Fibroblast of upper back skin (primary cell): Measurements from ENCODE around the gene DES.
"Not testable (repeated sequence)": the region's sequence is repeated elsewhere in the genome, so short reads cannot be mapped to it uniquely, and the experiment has no call there.

ENCODE experiments used
- DNase-seq: peaks from one replicate; pipeline ENCODE4 v3.0.0-alpha.2; 2013

DES gene

DNA sequence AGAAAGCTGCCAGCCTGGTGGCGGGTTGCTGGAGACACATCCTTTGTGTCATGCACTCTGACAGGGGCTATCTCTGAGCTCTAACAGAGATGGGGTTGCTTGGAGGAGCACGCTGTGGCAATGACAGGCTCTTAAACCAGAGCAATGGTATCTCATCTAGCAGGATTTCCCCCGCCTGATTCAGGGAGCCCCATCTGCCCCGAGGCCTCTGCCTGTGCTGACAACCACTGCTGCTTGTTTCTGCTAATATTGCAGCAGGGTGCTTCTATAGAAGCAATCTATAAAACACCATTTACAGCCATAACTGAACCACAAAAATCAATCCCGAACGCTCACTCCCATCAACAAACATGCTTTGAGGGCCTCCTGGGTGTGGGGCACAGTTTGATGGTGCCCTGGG, 17.6 kb upstream of the DES start:
- no peak for DNase-seq

DNA sequence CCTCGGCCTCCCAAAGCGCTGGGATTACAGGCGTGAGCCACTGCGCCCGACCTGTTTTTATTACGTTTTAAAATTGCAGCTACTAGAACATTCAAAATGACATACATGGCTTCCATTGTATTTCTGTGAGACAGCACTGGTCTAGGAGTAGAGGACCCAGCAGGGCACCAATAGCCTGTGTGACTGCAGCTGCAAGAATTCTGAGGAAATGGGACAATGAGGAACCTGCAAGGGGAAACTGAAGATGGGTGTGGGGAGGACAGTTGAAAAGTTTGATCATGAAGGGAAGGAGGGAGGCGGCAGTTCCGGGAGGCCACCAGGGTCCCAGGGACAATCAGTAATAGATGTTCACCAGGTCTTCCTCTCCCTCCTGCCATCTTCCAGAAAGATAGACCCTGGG, 16.6 kb upstream of the DES start:
- no peak for DNase-seq

DNA sequence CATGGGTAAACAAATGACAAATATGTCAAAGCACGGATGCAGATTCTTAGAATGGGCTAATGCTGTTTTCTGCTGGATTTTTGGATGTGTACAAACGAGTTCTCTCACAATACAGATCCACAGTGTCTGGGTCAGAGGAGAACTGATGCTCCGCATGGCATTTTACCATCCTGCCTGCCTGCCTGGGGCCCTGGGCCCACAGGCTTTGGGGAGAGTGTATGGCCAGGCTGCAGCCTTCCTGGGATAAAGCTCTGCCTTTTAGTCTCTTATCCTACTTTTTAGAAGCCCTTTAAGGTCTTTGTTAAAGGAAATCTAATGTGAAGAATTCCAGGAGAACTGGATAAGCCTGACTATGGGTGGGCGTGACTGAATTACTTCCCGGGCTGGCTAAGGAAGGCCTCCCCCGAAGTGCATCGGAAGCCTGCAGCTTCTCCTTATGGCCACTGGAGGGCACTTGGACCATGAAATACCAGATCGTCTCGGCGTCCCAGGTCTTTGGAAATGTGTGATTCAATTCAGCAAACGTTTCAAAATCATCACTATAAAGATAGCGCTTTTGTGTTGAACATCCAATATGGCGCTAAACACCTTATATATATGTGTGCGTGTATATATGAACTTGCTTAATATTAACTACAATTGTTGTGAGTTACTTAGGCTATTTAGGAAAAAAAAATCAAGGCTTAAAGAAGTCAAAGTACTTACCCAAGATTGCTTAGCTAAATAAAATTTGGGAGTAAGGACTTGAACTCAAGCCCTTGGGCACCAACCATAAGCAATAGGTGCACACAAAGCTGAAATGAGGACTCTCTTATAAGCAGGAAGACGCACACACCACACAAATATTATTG, 15.3 kb upstream of the DES start:
- peak; percentile 90 for DNase-seq

DNA sequence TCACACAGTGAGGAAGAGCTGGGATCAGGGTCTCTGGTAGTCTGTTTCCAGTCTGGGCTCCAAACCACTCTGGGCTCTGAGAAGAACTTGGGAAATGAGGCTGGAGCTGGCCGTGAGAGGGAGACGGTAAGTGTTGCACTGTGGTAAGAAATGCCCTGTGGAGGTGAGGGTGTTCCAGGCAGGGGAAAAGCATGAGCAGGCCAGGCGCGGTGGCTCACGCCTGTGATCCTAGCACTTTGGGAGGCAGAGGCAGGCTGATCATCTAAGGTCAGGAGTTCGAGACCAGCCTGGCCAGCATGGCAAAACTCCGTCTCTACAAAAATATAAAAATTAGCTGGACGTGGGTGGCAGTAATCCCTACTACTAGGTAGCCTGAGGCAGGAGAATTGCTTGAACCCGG, 14.3 kb upstream of the DES start:
- no peak for DNase-seq

DNA sequence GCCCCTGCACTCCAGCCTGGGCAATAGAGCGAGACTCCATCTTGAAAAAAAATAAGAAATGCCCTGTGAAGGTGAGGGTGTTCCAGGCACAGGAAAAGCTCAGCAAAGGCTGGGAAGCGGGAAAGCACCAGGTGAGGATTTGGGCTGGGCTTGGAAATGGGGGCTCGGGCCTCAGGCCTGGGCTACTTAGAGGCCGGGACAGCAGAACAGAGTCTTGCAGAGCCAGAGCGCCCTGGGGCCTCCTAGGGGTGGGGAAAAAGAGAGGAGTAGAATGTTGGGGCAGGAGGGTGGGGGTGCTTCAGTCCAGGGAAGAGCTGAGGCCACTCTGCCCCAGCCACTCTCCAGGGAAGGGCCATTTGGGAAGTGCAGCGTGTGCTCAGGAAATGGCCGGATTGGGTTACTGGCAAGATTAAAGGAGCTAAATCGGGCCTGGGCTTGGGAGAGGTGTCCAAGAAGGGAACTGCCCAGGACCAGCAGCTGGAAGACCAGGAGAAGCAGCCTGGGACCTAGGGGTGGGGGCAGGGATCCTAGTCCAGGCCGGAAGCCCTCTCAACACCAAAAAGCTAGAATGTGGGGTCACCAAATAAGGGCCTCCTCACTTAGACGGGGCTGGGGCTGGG, 13.8 kb upstream of the DES start:
- no peak for DNase-seq

DNA sequence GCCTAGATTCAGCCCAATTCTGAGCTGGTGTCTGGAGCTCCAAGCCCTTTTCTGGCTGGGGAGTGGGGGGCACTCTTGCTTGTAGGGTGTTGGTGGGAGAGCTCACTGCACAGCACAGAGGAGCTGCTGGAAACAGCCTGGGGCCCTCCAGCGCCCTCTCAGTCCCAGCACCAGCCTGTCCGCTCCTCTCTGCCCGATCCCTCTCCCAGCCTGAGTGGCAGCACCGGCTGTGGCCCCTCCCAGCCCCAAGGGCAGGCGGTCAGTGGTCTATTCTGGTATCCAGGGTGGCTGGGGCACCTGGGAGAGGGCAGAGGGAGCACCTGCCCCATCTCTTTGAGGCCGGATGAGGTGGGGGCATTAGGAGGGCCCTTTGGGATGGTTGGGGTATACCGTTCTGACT, 13.2 kb upstream of the DES start:
- no peak for DNase-seq

DNA sequence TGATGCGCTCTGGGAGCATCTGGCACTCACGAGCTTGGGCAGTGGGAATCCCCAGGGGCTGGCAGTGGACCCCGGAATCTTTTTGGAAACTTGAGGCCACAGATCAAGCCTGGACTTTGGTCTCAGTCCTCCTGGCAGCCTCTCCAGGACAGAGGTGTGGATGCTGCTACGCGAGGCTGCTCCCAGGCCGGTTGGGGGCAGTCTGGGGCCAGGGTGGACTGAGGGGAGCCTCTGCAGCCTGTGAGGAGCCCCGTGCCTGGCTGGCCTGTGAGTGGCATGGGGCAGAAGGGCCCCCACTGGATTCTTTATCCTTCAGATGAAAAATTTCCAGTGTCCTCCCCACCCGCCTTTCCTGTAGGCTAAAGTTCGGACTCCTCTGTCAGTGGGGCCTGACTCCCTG, 12.7 kb upstream of the DES start:
- DNase-seq = peak; percentile 42

DNA sequence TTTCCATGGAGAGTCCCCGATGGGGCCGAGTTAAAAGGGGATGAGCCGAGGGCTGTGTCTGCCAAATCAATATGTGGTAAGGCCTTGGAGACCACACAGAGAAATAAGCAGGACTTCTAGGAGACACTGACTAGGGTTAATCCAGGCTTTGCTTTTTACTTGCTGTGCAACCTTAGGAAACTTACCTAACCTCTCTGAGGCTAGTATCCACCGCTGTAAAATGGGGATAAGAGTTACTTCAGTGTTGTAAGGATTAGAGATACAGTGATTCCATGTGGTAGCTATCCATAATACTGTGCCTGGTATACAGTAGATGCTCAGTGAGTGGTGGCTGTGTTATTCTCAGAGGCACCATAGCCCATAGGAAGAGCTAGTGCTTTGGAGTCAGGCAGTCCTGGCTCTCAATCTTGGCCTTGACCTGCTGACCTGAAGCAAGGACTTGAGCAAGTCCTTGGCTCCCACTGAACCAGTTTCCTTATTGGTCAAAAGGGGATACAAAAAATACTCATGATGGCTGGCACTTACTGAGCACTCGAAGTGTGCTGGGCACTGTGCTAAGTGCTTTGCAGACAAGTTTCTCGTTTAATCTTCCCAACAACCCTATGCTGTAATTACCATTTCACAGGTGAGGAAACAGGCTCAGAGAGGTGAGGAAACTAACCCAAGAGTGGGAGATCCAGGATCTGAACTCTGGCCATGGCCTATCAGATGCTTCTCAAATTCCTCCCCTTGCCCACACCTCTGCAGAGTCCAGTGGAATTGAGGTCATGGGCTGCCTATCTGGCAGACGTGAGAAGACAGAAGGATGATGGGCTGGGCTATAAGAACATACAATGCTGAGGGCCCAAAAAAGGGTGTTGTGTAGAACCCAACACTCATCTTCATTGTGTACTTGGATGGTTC, 12.0 kb upstream of the DES start:
- no peak for DNase-seq

DNA sequence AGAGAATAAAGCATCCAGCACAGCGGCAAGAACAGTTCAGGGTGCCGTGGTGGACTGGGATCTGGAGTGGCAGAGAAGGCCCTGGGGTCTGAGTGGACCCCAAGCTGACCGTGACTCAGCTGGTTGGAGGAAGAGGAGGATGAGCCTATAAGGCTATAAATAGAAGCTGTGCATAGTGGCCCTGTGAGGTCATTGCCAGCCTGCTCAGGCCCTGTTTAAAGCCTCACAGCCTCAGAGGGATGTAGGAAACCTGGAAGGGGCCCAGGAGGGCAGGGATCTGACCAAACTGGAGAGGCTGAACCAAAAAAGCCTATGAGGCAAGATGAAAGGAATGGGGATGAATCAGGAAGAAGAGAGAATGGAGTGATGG, 11.3 kb upstream of the DES start:
- peak; percentile 98 for DNase-seq

DNA sequence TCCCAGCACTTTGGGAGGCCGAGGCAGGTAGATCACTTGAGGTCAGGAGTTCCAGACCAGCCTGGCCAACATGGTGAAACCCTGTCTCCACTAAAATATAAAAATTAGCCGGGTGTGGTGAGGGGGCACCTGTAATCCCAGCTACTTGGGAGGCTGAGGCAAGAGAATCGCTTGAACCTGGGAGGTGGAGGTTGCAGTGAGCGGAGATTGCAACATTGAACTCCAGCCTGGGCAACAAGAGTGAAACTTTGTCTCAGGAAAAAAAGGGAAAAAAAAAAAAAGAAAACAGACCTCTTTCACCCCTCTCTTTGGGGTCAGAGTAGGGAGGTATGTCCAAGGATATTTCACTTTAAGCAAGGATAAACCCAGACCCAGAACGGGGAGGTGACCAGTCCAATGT, 10.8 kb upstream of the DES start:
- DNase-seq = not testable (repeated sequence)

DNA sequence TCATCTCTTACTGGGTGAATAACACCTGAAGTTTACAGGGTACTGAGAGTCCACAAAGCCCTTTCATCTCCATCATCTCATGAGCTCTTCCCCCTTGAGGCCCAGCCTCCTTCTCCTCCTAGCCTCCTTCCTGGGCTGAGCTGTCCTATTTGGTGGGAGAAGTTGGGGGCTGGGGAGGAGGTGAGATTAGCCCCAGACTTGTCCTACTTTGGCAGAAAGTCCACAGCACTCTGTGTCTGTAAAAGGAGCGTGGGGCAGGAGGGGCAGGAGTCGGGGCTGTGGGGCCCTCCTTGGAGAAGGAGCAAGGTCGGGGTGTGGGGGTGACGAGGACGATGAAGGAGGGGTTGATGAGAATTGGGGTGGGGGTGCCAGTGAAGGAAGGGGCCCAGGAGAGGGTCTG, 10.0 kb upstream of the DES start:
- DNase-seq = peak; percentile 28

DNA sequence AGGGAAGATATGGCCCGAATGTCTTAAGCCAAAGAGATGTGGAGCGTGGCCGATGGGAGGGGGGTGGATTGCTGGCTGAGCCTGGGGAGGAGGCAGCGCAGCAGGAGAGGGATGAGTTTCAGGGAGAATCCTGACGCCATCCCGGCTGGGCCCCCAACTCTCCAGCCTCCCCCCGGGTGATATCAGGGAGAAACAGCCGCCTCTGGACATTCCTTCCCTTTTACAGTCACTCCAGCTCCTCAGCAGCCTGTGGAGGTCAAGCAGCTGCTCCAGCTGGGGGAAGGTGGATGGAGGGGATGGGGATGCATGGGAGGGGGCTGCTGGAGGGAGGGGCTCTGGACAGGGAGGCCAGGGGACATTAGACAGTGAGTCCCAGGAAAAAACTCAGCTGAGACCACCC, 9.5 kb upstream of the DES start:
- DNase-seq = peak; percentile 71

DNA sequence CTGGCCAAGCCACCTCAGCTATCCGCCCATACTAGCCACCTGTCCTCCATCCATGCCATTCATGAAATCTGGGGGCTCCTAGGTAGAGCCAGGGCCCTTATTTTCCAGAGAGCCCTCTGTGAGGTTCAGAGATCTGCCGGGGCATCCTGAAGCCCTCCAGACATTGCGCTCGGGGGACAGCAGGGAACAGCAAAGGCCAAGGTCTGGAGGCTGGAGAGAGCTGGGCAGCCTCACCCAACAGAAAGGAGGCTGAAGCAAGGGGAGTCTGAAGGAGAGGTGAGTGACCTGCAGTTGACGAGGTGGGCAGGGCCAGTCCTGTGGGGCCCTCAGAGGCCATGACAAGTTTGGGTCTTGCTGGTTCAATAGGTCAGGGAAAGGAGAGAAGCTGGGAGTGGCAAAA, 8.6 kb upstream of the DES start:
- DNase-seq = no peak

DNA sequence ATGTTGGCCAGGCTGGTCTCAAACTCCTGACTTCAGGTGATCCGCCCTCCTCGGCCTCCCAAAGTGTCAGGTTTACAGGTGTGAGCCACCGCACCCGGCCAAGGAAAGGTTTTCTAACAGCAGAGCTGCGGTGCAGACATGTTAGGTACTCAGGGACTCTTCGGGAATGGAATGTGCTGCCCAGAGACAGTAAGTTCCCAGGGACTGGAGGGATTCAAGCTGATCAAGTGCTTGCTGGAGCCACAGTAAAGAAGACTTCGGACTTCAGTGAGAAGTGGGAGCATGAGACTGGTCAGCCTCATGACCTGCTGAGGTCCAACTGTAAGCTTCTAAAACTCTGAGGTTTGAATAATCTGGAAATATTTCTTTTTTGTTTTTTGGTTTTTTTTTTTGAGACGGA, 7.8 kb upstream of the DES start:
- no peak for DNase-seq

DNA sequence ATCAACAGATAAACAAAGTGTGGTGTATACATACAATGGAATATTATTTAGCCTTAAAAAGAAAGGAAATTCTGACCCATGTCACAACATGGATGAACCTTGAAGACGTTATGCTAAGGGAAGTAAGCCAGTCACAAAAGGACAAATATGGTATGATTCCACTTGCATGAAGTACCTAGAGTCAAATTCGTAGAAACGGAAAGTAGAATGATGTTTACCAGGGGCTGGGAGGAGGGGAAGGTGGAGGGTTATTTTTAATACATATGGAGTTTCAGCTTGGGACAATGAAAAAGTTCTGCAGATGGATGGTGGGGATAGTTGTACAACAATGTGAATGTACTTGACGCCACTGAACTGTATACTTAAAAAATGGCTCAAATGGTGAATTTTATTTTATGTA, 3.3 kb upstream of the DES start:
- no peak for DNase-seq

DNA sequence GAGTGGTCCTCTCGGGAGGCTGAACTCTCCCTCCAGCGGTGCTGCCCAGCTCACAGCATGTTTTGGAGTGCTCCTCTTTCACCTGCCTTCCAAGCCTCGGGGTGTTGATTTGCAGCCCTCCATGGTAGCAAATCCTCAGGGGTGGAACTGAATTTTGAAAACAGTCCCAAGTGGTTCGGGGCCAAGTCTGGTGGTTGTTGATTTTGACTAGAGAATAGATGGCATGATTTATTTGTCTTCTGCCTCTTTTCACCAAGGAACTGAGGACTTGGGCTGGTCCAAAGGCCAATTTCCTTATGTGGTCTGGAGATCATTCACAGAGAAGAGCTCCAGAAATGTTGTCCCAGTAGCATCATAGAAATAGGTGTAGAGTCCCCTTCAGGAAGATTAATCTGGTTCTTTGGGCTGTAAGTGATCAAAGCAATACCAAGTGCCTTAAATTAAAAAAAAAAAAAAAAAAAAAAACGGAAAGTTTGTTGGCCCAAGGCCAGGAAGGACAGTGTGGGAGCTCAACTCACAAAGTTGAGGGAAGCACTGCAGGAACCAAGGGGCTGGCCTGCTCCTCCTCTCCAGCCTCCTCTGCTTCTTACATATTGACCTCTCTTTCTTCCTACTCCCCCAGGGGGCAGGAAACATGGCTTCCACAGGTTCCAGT, 2.5 kb upstream of the DES start:
- DNase-seq = no peak

DNA sequence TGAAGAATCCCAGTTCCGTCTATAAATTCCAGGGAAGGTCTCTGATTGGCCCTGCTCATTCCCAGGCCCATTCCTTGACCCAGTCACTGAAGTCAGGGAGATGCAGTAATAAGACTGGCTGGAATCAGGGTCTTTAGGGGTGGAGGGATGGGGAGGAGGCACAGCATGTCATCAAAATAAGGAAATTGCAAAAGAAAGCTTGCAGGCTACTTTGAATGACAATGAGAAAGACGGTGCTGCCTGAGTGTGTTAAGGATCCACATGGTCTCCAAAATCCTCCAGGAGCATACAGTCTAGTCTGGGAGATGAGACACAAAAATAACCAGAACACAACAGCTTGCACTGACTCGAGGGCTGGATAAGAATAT, 2.0 kb upstream of the DES start:
- no peak for DNase-seq

DNA sequence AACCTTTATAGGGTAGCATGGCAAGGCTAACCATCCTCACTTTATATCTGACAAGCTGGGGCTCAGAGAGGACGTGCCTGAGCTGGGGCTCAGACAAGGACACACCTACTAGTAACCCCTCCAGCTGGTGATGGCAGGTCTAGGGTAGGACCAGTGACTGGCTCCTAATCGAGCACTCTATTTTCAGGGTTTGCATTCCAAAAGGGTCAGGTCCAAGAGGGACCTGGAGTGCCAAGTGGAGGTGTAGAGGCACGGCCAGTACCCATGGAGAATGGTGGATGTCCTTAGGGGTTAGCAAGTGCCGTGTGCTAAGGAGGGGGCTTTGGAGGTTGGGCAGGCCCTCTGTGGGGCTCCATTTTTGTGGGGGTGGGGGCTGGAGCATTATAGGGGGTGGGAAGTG, 1.2 kb upstream of the DES start:
- DNase-seq = no peak

DNA sequence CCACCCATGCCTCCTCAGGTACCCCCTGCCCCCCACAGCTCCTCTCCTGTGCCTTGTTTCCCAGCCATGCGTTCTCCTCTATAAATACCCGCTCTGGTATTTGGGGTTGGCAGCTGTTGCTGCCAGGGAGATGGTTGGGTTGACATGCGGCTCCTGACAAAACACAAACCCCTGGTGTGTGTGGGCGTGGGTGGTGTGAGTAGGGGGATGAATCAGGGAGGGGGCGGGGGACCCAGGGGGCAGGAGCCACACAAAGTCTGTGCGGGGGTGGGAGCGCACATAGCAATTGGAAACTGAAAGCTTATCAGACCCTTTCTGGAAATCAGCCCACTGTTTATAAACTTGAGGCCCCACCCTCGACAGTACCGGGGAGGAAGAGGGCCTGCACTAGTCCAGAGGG, 803 bp upstream of the DES start:
- DNase-seq = no peak

DNA sequence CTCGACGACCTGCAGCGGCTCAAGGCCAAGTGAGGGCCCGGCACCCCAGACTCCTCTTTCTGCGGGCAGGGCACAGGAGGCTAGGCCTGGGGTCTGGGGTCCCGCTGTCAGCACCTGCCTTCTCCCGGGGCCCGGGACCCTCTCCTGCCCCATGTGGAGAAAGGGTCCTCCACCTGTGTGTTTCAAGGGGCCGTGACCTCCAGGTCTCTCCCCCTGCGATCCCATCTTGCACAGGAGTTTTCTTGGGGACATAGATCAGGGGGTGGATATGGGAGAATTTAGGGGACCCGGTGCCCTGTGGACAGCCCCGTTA, 791 bp downstream of the DES start:
- no peak for DNase-seq

DNA sequence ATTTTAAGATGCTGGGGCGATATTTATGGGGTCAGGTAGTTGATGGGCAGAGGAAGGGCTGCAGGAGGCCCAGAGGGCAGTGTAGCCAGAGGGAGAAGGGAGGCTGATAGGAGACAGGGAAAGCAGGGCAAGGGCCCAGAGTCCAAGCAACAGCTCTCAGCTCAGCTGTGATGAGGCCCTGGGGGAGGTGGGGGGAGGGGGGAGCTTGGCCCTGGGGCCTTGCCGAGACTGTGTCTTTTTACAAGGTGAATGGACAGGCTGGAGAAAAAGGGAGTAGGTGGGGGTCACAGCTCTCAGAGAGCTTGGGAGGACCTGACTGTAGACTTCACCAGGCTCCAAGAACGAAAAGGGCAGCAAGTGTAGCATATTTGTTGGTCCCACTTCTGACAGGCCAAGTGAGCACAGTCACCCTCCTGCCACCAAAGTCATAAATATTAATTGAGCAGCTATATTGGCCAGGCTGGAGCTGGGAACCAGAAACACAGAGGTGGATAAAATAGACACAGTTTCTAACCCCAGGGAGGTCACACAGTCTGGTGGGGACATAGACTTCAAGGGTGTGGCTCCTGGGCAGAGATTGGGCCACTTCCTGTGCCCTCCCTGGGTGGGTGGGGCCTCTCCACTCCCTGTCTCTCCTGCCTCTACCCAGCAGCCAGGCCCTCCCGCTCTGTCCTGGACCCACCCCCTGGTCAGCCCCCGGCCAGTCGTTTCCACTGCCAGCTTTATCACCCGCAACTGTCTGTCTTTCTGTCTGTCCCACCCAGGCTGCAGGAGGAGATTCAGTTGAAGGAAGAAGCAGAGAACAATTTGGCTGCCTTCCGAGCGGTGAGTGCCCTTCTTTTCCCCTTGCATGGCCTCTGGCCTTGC, 1.4 kb downstream of the DES start:
- no peak for DNase-seq

DNA sequence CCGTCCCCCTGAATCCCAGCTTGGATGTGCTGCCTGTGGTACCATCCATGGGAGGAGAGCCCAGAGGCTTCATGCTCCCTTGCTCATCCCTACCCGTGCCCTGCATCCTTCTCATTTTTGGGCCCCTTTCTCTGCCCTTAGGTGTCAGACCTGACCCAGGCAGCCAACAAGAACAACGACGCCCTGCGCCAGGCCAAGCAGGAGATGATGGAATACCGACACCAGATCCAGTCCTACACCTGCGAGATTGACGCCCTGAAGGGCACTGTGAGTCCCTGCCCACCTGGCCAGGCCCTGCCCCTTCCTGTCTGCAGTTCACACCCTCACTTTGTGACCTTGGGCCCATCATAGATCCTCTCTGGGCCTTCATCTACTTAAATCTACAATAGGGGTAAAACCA, 2.5 kb downstream of the DES start:
- DNase-seq = no peak

DNA sequence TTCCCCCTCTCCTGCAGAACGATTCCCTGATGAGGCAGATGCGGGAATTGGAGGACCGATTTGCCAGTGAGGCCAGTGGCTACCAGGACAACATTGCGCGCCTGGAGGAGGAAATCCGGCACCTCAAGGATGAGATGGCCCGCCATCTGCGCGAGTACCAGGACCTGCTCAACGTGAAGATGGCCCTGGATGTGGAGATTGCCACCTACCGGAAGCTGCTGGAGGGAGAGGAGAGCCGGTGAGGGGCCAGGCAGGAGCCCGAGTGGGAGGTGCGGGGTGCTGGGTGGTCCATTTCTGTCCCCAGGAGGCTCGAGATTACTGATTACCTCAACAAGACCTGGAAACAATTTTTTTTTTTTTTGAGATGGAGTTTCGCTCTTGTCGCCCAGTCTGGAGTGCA, 3.1 kb downstream of the DES start:
- no peak for DNase-seq
